Neutrophil (primary cell): ENCODE data around the gene MAP4.

ENCODE experiments used
- H3K27ac ChIP-seq: fragments of 200-600 bp; sonication (generic); 2 replicates; pipeline ENCODE4 v1.5.1; 2016; ENCODE audit warnings: mild to moderate bottlenecking, moderate library complexity
- H3K27me3 ChIP-seq: fragments of 200-600 bp; sonication (generic); 2 replicates; pipeline ENCODE4 v1.6.0; 2016; ENCODE audit warnings: mild to moderate bottlenecking
- H3K36me3 ChIP-seq: fragments of 200-600 bp; sonication (generic); 2 replicates; pipeline ENCODE4 v1.5.1; 2017
- H3K4me1 ChIP-seq, 2 experiments: fragments of 200-600 bp in 1 of 2; sonication (generic) in 1 of 2; 1 replicate in 1 of 2; 2 replicates in 1 of 2; pipeline versions ENCODE4 v1.5.1 to v1.6.1; 2013 to 2016; ENCODE audit warnings: low read depth in 1 of 2, low read length in 1 of 2, mild to moderate bottlenecking in 1 of 2, moderate library complexity in 1 of 2; ENCODE audit not compliant: control insufficient read depth in 1 of 2, insufficient read depth in 1 of 2
- H3K4me3 ChIP-seq, 2 experiments: fragments of 200-600 bp in 1 of 2; sonication (generic) in 1 of 2; 1 replicate in 1 of 2; 2 replicates in 1 of 2; pipeline ENCODE4 v1.5.1; 2013 to 2016; ENCODE audit warnings: low read depth in 1 of 2, low read length in 1 of 2, mild to moderate bottlenecking in 1 of 2, moderate library complexity in 1 of 2
- H3K9me3 ChIP-seq: fragments of 200-600 bp; sonication (generic); 2 replicates; pipeline ENCODE4 v1.5.1; 2016
- TF ChIP-seq, protein P1 (sequence below): fragments of 200-600 bp; sonication (generic); IDR thresholded peaks from 2 replicates; pipeline ENCODE4 v1.5.1; 2016; ENCODE audit warnings: antibody characterized with exemption

Gene MAP4

DNA sequence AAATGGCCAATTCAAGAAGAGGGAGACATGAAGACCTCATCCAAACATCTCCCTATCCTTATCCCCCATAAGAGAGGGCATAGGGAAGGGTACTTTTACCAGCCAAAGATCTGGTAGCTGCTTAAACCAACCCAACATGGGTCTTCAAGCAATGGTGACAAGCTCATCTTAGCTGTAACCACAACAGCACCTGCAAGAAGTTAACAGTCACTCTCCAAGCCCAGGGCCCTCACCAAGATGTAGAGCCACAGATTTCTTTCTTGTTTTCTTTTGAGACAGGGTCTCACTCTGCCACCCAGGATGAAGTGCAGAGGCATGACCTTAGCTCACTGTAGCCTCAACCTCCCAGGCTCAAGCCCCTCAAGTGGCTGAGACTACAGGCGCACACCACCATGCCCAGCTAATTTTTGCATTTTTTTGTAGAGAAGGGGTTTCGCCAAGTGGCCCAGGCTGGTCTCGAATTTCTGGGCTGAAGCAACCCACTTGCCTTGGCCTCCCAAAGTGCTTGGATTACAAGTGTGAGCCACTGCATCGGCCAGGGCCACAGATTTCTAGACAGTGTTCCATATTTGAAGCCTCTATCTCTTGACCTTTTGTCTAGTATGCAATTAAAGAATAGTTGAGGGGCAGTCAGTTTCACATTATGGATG lies 156.1 kb downstream of the MAP4 start:
- peaks cover 35% of the 10 kb centered on the region for H3K36me3 ChIP-seq
- no peaks in the 10 kb centered on the region for H3K27me3 ChIP-seq
- TF ChIP-seq, protein P1, sequence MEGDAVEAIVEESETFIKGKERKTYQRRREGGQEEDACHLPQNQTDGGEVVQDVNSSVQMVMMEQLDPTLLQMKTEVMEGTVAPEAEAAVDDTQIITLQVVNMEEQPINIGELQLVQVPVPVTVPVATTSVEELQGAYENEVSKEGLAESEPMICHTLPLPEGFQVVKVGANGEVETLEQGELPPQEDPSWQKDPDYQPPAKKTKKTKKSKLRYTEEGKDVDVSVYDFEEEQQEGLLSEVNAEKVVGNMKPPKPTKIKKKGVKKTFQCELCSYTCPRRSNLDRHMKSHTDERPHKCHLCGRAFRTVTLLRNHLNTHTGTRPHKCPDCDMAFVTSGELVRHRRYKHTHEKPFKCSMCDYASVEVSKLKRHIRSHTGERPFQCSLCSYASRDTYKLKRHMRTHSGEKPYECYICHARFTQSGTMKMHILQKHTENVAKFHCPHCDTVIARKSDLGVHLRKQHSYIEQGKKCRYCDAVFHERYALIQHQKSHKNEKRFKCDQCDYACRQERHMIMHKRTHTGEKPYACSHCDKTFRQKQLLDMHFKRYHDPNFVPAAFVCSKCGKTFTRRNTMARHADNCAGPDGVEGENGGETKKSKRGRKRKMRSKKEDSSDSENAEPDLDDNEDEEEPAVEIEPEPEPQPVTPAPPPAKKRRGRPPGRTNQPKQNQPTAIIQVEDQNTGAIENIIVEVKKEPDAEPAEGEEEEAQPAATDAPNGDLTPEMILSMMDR, result no peak
- H3K9me3 ChIP-seq, result no peaks in the 10 kb centered on the region
- no peaks in the 10 kb centered on the region for H3K4me1 ChIP-seq
- H3K4me3 ChIP-seq, result no peak overlapping the region
- H3K27ac ChIP-seq, result no peak overlapping the region

DNA sequence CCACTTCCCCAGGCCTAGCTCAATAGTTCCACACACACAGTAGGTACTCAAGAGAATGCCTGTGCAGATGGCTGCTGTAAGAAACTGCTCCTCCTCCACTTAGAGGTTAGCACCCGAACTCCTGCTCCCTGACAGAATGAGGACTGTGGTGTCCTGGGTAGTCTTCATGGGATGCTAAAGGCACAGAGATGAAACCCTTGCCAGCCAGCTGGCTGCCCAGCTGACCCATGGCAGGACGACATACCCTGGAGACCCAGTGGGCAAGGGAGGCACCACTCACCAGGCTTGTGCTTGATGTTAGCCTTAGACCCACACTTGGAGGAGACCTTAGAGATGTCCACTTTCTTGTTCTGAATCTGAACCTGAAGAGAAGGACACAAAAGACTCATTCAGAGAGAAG lies 159.1 kb downstream of the MAP4 start:
- Histone ChIP-seq H3K36me3 (peaks cover 56% of the 10 kb centered on the region), H3K27me3 (no peaks in the 10 kb centered on the region), H3K9me3 (no peaks in the 10 kb centered on the region), H3K27ac (no peak overlapping the region), H3K4me3 (no peak overlapping the region), H3K4me1 (no peaks in the 10 kb centered on the region)
- TF ChIP-seq, protein P1, result no peak

DNA sequence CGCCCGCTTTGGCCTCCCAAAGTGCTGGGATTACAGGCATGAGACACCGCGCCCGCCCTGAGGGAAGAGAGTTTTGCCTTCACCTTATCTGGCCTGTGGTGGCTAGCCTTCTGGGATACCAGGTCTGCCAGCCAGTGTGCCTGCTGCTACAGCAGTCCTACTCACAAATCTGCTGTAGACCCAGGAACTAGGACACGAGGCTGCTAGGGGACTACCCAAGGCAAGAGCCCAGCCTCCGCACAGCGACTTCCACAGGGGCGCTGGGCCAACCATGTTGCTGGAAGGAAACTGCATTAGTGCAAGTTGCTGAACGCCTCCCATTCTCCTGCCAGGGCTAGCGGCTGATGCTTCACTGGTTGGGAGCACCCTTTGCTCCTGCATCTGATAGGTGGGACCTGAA lies 159.5 kb downstream of the MAP4 start:
- no peaks in the 10 kb centered on the region for H3K9me3 ChIP-seq
- TF ChIP-seq, protein P1, result no peak
- H3K27me3 ChIP-seq, result no peaks in the 10 kb centered on the region
- H3K4me3 ChIP-seq, result no peak overlapping the region
- H3K36me3 ChIP-seq, result peaks cover 61% of the 10 kb centered on the region
- no peaks in the 10 kb centered on the region for H3K4me1 ChIP-seq
- H3K27ac ChIP-seq, result no peak overlapping the region

DNA sequence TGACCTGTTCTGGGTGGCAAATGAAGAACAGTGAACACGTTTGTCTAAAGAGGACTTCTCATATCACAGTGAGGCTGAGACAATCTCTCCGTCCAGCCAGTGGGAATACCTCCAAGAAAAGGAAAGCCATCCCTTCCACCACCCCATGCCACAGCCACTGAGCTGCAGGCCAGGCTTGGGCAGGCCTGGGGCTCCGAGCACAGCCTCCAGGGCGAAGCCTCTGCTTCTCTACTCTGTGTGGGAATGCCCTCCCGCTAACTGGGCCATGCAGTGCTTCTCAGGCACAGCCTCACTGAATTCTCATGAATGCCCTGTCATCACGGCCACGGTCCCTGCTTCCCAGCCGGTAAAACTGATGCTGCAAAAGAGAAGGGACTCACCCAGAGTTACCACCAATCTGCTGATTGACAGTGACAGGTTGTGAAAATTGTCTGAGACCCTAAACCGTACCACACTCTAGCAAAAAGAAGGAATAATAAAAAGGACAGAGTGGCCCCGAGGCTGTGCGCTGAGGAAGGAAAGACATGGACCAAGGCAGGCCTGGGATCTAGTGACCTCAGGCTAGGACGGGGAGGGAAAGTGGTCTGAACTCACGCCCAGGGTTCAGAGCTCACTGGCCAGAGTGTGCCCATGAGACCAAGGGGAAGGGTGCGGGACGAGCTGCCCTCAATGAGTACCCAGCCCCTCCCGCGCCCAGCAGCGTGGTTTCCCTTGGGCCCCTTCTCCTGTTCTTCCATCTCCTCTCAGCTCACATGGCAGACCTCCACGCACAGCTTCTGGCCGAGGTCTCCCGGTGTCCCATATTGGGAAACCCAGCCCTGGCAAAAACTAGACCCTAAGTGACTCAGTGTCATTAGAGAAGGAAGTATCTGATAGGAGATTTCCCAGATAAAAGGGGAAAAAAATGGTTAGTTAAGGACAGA lies 160.5 kb downstream of the MAP4 start:
- TF ChIP-seq, protein P1, result no peak
- peaks cover 0 to 7% of the 10 kb centered on the region in 2 experiments for H3K4me1 ChIP-seq
- peaks cover 68% of the 10 kb centered on the region for H3K36me3 ChIP-seq
- no peaks in the 10 kb centered on the region for H3K27me3 ChIP-seq
- no peak overlapping the region for H3K4me3 ChIP-seq
- no peak overlapping the region for H3K27ac ChIP-seq
- H3K9me3 ChIP-seq, result no peaks in the 10 kb centered on the region

DNA sequence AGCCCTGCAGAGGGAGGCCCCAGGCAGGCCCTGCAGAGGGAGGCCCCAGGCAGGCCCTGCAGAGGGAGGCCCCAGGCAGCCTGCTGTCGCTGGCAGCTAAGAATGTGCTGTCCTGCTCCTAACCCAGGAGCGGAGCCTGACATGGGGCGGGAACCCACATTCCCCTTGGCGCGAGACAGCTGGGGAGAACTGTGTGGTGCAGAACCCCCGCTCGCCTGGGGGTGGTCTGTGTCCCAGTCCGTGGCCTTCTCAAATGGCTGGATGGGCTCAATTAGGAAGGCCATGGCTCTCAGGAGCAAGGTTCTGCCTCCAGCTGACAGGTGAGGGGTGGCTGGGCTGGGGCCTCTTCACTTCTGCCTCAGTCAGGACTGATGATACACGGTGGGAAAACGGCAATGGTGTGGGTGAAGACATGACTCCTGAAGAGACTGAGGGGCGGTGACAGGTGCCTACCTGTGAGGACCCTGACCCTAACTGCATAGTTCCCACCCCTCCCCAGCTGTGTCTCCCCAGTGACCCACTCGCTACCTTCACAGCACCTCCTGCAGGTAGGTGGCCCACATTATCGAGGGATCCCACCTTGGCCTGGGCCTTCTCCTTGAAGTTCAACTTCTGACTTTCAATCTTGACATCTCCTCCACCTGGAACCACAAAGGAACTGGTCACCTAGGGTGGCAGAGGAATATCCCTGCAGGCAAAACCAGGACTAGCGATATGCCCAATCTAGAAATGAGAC lies 161.3 kb downstream of the MAP4 start:
- no peak overlapping the region for H3K4me3 ChIP-seq
- H3K36me3 ChIP-seq, result peaks cover 72% of the 10 kb centered on the region
- H3K27ac ChIP-seq, result no peak overlapping the region
- no peaks in the 10 kb centered on the region for H3K27me3 ChIP-seq
- peaks cover 0 to 8% of the 10 kb centered on the region in 2 experiments for H3K4me1 ChIP-seq
- no peaks in the 10 kb centered on the region for H3K9me3 ChIP-seq
- TF ChIP-seq, protein P1, result no peak
